Mucosa of descending colon (tissue), 3 donors: ENCODE results near the gene FHAD1. TPM values are rescaled to one million over a fixed set of nuclear protein-coding genes. Genes with fewer than 3 reads are reported as not detected.

Experiments
- ATAC-seq: fragments of 200-7000 bp; cut with Tn5 transposase; one replicate; pipeline ENCODE4 v1.9.1; 2020; ENCODE audit warnings: mild to moderate bottlenecking, moderate library complexity
- DNase-seq, 3 donors: peaks; one replicate each; pipeline ENCODE4 v3.0.0-alpha.2; 2020
- H3K36me3 ChIP-seq: fragments of 200-600 bp; one replicate; pipeline ENCODE4 v1.8.0; 2021; ENCODE audit warnings: low read depth, mild to moderate bottlenecking
- H3K4me1 ChIP-seq: fragments of 200-600 bp; one replicate; pipeline ENCODE4 v1.8.0; 2021; ENCODE audit warnings: low read depth, mild to moderate bottlenecking
- H3K4me3 ChIP-seq: fragments of 200-600 bp; one replicate; pipeline ENCODE4 v1.8.0; 2021; ENCODE audit warnings: mild to moderate bottlenecking
- H3K9me3 ChIP-seq: fragments of 200-600 bp; one replicate; pipeline ENCODE4 v1.8.0; 2021; ENCODE audit warnings: mild to moderate bottlenecking
- intact Hi-C, 2 donors: fragments of 100-400 bp; cut with DNase I in 1 of 2; cut with micrococcal nuclease in 1 of 2; formaldehyde crosslinking; loops; one replicate each; pipeline versions ENCODE4 v1.11.0 to v1.11.1; 2022; cut with DNase I, micrococcal nuclease
- total RNA-seq, 3 donors: library from RNA; stranded (reverse); fragmentation: NEBNext Ultra II Directional in 2 of 3; extraction: Animal tissue kit (Norgen Biotek cat#: 25700) in 2 of 3; gene quantifications; one replicate each; pipeline versions ENCODE4 v1.2.1 to v1.2.4, GENCODE V29; 2021 to 2023
- TF ChIP-seq, protein P1 (sequence below): fragments of 200-600 bp; IDR thresholded peaks from one replicate; pipeline ENCODE4 v1.8.0; 2022; ENCODE audit warnings: antibody characterized with exemption, mild to moderate bottlenecking
- donor health status: DM: no; HTN: no; CAD: no; lungs with moderate emphysema.
- donor health status: DM: no; HTN: no; CAD: no.
- donor health status: DM: no; HTN: yes; CAD: no.

The FHAD1 gene
- total RNA-seq, 3 donors from 2014 or later = 0.89 to 1.9 (median 0.99) TPM

DNA sequence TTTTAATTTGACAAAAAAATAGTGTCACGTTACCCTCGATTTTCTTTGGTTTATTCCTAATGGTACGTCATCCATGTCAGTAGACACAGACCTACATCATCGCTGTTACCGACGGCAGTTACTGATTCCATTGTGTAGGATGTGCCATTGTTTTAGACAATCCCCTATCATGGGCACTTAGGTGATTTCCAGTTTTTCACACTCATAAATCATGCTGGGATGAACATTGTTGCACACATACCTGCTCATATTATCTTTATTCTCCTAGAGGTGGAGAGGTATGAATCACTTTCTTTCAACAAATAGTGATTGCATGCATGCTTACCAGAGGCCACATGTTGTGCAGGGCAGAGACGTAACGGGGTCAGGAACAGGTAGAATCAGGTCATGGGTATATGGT lies 83.0 kb downstream of the FHAD1 start:
- TF ChIP-seq, protein P1, sequence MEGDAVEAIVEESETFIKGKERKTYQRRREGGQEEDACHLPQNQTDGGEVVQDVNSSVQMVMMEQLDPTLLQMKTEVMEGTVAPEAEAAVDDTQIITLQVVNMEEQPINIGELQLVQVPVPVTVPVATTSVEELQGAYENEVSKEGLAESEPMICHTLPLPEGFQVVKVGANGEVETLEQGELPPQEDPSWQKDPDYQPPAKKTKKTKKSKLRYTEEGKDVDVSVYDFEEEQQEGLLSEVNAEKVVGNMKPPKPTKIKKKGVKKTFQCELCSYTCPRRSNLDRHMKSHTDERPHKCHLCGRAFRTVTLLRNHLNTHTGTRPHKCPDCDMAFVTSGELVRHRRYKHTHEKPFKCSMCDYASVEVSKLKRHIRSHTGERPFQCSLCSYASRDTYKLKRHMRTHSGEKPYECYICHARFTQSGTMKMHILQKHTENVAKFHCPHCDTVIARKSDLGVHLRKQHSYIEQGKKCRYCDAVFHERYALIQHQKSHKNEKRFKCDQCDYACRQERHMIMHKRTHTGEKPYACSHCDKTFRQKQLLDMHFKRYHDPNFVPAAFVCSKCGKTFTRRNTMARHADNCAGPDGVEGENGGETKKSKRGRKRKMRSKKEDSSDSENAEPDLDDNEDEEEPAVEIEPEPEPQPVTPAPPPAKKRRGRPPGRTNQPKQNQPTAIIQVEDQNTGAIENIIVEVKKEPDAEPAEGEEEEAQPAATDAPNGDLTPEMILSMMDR = no peak
- DNase-seq (no peak), ATAC-seq (no peak)
- intact Hi-C loops = no loop called here
- no peak overlapping the region for H3K4me3 ChIP-seq
- H3K36me3 ChIP-seq = no peaks in the 10 kb centered on the region
- no peaks in the 10 kb centered on the region for H3K9me3 ChIP-seq
- peaks cover 14% of the 10 kb centered on the region for H3K4me1 ChIP-seq

DNA sequence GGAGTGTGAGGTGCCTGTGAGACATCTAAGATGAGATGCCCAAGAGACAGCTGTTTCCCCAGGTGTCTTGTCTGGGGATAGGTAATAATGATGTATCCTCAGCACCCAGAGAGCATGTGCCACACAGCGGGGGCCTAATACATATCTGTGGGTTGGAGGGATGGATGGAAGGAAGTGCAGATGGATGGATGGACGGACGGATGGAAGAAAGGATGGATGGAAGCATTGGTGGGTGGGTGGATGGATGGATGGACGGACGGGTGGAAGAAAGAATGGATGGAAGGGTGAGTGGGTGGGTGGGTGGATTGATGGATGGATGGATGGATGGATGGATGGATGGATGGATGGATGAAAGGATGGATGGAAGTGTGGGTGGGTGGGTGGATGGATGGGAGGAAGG lies 84.2 kb downstream of the FHAD1 start:
- no peak overlapping the region for H3K4me3 ChIP-seq
- H3K4me1 ChIP-seq = peaks cover 14% of the 10 kb centered on the region
- H3K36me3 ChIP-seq = no peaks in the 10 kb centered on the region
- DNase-seq (no peak), ATAC-seq (no peak)
- TF ChIP-seq, protein P1 = no peak
- H3K9me3 ChIP-seq = no peaks in the 10 kb centered on the region
- intact Hi-C loops = no loop called here

DNA sequence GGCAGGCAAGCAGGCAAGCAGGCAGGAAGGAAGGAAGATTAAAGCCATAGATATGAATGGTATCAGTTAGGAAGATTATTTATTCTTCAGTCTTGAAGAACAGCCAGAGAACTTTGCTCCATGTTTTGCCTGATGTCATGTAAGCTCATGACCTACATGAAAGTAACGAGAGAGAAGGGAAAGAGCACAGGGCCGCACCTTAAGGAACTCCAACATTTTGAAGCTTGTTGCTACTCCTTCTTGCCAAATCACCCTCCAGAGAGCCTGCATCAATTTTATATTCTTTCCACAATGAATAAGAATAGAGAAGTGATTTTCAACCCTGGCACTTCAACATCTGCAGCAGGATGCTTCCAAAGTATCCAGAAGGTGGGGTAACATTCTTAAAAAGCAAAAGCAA lies 84.7 kb downstream of the FHAD1 start:
- Histone ChIP-seq H3K36me3 (no peaks in the 10 kb centered on the region), H3K9me3 (no peaks in the 10 kb centered on the region), H3K4me1 (peaks cover 14% of the 10 kb centered on the region), H3K4me3 (no peak overlapping the region)
- ATAC-seq = peak; percentile 58
- TF ChIP-seq, protein P1 = no peak
- no peak for DNase-seq
- intact Hi-C loops = no loop called here

DNA sequence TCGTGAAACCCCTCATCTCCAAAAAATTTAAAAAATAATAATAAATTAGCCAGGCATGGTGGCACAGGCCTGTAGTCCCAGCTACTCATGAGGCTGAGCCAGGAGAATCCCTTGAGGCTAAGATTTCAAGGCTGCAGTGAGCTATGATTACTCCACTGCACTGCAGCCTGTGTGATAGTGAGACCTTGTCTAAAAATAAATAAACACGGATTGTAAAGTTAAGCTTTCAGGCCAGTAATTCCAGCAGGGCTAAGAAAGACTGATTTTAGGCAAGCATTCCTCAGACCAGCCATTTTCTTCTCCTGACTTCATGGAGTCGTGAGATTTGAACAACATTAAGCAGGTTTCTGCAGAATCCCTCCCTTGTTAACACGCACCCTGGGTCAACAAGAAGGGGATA lies 85.5 kb downstream of the FHAD1 start:
- no peak overlapping the region for H3K4me3 ChIP-seq
- intact Hi-C loops = no loop called here
- TF ChIP-seq, protein P1 = no peak
- H3K4me1 ChIP-seq = peaks cover 14% of the 10 kb centered on the region
- ATAC-seq (no peak), DNase-seq (no peak)
- H3K9me3 ChIP-seq = no peaks in the 10 kb centered on the region
- no peaks in the 10 kb centered on the region for H3K36me3 ChIP-seq

DNA sequence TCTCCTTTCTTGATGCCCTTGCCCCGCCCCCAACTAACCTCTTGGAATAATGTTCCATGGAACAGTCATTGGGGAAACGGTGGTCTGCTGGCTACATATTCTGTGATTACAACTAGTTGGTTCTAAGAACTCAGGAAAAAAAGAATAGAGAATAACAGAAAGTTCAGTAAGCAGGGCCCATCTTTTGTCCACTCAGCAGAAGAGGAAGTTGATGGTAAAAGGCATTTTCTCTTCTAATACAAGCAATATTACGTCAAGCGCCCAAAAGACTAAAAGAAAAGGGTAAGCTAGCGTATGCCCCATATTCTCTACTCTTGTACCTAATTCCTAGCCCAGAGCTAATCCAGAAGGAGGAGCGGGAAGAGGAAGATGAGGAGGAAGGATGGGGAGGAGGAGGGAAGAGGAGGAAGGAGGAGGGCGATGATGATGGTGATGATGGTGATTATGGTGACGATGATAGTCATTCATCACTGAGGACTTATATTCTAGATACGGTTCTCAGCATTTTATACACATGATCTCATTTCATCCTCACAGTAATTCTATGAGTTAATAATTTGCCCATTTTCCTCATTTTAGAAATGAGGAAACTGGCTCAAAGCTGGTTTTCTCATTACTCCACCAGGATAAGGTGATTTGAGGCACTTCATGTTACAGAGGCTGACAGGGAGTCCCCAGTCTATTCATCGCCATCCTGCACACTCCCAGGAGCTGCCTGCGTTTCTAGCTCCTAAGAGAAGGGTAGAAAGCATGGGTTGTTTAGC lies 86.1 kb downstream of the FHAD1 start:
- no peak for DNase-seq
- no peaks in the 10 kb centered on the region for H3K36me3 ChIP-seq
- intact Hi-C loops = no loop called here
- ATAC-seq = no peak
- no peaks in the 10 kb centered on the region for H3K9me3 ChIP-seq
- TF ChIP-seq, protein P1 = no peak
- H3K4me3 ChIP-seq = no peak overlapping the region
- H3K4me1 ChIP-seq = peaks cover 16% of the 10 kb centered on the region
